NB4 (cell line): Measurements from ENCODE around the gene GATA5.

Experiments used
- DNase-seq: peaks from one replicate; pipeline ENCODE4 v3.0.0; 2010; ENCODE audit warnings: low read depth
- H3K4me3 ChIP-seq: one replicate; pipeline ENCODE4 v1.5.1; 2011; ENCODE audit warnings: mild to moderate bottlenecking, low read depth, low read length, moderate library complexity
- CTCF ChIP-seq: IDR thresholded peaks from one replicate; pipeline ENCODE4 v1.5.1; 2012; ENCODE audit warnings: low read depth, low read length
- POLR2A ChIP-seq: IDR thresholded peaks from 2 replicates; pipeline ENCODE4 v1.6.1; 2011; ENCODE audit warnings: mild to moderate bottlenecking; ENCODE audit not compliant: insufficient read length; ENCODE audit errors: extremely low read depth

Gene GATA5

GRCh38 chr20:62413896-62414481 lies 61.8 kb downstream of the GATA5 start:
- DNase-seq: no peak
- no peak overlapping the region for H3K4me3 ChIP-seq
- no peak for TF ChIP-seq POLR2A
- peak; percentile 27 for TF ChIP-seq CTCF
